ENCODE results near the gene PGLYRP3. TPM values are rescaled to one million over a fixed set of nuclear protein-coding genes. Genes with fewer than 3 reads are reported as not detected.

Gene PGLYRP3
- total and polyA plus RNA-seq, 4 donors: not detected

DNA sequence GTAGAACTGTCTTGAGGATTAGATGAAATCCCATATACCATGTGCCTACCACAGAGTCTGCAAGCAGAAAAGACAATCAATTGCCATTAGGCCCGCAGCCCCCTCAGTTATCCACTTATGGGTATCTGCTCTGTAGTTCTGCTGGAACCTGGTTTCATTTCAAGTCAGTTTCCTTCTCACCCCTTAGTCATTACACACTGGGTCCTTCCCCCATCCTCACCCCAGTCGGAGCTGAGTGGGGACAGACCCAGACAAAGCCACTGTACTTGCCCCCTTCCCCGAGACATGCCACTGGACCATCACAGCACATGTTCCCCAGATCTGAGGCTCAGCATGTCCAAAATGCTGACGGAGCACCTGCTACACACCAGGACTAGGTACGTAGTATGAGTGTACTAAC is 21.2 kb downstream of the PGLYRP3 start:
- Histone ChIP-seq H3K9me3 (ENCODE audit: control insufficient read depth, low read length) (no peaks in the 10 kb centered on the region), H3K27me3 (ENCODE audit: control insufficient read depth in 1 of 2, insufficient read depth in 2 of 2, low read length in 1 of 2) (no peaks in the 10 kb centered on the region), H3K4me1 (ENCODE audit: control insufficient read depth in 1 of 2, insufficient read depth in 2 of 2, low read length in 2 of 2) (no peaks in the 10 kb centered on the region), H3K36me3 (ENCODE audit: control insufficient read depth in 1 of 2, insufficient read depth in 2 of 2, low read length in 1 of 2) (no peaks in the 10 kb centered on the region), H3K27ac (ENCODE audit: low read depth in 1 of 2, low read length in 2 of 2) (no peak overlapping the region), H3K4me3 (ENCODE audit: low read length in 2 of 2) (no peak overlapping the region)
- ATAC-seq (ENCODE audit: low FRiP score) (no peak), DNase-seq (no peak)
- intact Hi-C loops (cut with DNase I): no loop called here
- WGBS, 2 donors: 85 to 86% methylated on average over 5 of the region's 5 CpGs

DNA sequence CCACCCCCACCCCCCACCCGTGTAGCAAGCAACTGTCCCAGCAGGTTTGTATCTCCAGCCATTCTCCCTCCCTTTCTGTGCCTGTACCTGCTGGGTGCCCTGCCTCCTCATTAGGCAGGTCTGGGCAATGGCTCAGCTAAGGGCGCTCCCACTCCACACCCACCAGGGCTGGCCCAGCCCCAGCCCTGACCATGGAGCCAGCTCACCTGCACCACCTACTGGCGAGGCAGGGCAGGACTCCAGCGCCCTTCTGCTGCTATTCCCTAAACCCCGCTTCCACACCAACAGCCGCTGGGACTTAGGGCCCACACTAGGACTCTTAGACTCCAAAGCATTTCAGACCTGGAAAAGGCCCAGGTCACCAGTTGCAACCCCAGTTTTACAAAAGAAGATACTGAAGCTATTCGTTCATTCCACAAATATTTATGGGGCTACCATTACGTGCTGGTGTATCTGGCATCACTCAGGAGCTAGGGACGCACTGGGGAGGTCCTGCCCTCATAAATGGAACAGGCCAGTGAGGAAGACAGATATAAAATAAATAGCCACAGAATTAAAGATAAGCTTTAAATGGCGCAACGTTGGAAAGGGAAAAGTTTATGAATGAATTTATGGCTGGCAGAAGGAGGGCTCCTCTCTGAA is 24.0 kb downstream of the PGLYRP3 start:
- Histone ChIP-seq H3K36me3 (ENCODE audit: control insufficient read depth in 1 of 2, insufficient read depth in 2 of 2, low read length in 1 of 2) (no peaks in the 10 kb centered on the region), H3K4me3 (ENCODE audit: low read length in 2 of 2) (no peak overlapping the region), H3K4me1 (ENCODE audit: control insufficient read depth in 1 of 2, insufficient read depth in 2 of 2, low read length in 2 of 2) (no peaks in the 10 kb centered on the region), H3K9me3 (ENCODE audit: control insufficient read depth, low read length) (no peaks in the 10 kb centered on the region), H3K27me3 (ENCODE audit: control insufficient read depth in 1 of 2, insufficient read depth in 2 of 2, low read length in 1 of 2) (no peaks in the 10 kb centered on the region), H3K27ac (ENCODE audit: low read depth in 1 of 2, low read length in 2 of 2) (no peak overlapping the region)
- DNase-seq (no peak), ATAC-seq (ENCODE audit: low FRiP score) (no peak)
- intact Hi-C loops (cut with DNase I): no loop called here
- 48 to 52% methylated on average over 11 of the region's 11 CpGs for WGBS, 2 donors

DNA sequence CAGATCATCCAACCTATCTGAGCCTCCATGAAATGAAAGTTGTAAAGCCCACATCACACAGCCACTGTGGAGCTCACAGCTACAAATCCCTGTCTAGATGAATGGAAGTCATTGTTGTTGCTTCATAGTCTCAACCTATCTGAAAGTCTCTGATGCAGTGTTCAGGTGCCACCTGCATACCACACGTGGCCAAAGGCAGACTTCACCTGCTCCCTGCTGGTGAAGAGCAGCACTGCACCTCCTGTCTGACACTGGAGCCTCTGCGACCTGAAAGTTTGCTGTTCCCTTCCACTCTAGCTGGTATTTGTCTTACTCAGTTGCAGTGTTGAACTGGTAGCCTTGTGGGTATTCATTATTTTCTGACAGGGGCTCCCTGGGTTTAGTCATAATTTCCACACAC is 34.9 kb downstream of the PGLYRP3 start:
- no peak overlapping the region for H3K27ac ChIP-seq (ENCODE audit: low read depth in 1 of 2, low read length in 2 of 2)
- ATAC-seq (ENCODE audit: low FRiP score) (no peak), DNase-seq (no peak)
- no peaks in the 10 kb centered on the region for H3K27me3 ChIP-seq (ENCODE audit: control insufficient read depth in 1 of 2, insufficient read depth in 2 of 2, low read length in 1 of 2)
- H3K9me3 ChIP-seq (ENCODE audit: control insufficient read depth, low read length): no peaks in the 10 kb centered on the region
- H3K4me1 ChIP-seq (ENCODE audit: control insufficient read depth in 1 of 2, insufficient read depth in 2 of 2, low read length in 2 of 2): no peaks in the 10 kb centered on the region
- H3K4me3 ChIP-seq (ENCODE audit: low read length in 2 of 2): no peak overlapping the region
- WGBS, 2 donors: 12 to 23% methylated on average over 2 of the region's 2 CpGs
- intact Hi-C loops (cut with DNase I): no loop called here
- no peaks in the 10 kb centered on the region for H3K36me3 ChIP-seq (ENCODE audit: control insufficient read depth in 1 of 2, insufficient read depth in 2 of 2, low read length in 1 of 2)

DNA sequence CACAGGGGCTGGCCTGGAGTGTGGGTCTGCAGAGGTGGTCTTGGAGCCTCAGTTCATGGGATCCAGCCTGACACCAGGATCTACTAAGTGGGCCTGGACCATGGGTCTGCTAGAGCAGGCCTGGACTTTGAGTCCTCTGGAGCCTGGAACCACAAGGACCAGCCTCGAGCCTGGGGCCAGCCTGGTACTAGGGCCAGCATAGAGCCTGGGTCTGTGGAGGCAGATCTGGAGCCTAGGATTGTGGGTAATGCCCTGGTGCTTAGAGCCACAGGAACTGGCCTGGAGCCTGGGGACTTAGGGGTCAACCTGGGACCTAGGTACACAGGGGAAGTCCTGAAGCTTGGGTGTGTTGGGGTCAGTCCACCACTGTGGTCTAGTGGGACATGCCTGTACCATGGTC is 40.6 kb downstream of the PGLYRP3 start:
- Histone ChIP-seq H3K4me3 (ENCODE audit: low read length in 2 of 2) (no peak overlapping the region), H3K9me3 (ENCODE audit: control insufficient read depth, low read length) (no peaks in the 10 kb centered on the region), H3K4me1 (ENCODE audit: control insufficient read depth in 1 of 2, insufficient read depth in 2 of 2, low read length in 2 of 2) (no peaks in the 10 kb centered on the region), H3K27me3 (ENCODE audit: control insufficient read depth in 1 of 2, insufficient read depth in 2 of 2, low read length in 1 of 2) (no peaks in the 10 kb centered on the region), H3K27ac (ENCODE audit: low read depth in 1 of 2, low read length in 2 of 2) (no peak overlapping the region), H3K36me3 (ENCODE audit: control insufficient read depth in 1 of 2, insufficient read depth in 2 of 2, low read length in 1 of 2) (no peaks in the 10 kb centered on the region)
- DNase-seq: no peak
- intact Hi-C loops (cut with DNase I): no loop called here
- no peak for ATAC-seq (ENCODE audit: low FRiP score)
- 87 to 100% methylated on average over 1 of the region's 1 CpG for WGBS, 2 donors

DNA sequence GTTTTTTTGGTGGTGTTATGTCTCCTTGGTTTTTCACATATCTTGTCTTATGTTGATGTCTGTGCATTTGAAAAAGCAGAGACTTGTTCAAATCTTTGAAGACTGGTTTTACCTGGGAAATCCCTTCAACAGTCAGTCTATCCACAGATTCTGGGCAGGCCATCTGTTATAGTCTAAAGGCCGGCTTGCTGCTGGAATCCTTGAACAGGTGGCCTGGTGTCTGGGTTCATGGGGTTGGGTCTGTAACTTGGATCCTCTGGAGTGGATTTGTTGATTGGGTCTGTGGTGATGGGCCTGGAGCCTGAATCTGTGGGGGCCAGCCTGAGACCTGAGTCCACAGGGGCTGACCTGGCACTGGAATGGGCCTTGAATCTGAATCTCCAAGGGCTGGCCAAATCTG is 41.0 kb downstream of the PGLYRP3 start:
- no peak for DNase-seq
- Histone ChIP-seq H3K27ac (ENCODE audit: low read depth in 1 of 2, low read length in 2 of 2) (no peak overlapping the region), H3K9me3 (ENCODE audit: control insufficient read depth, low read length) (no peaks in the 10 kb centered on the region), H3K4me1 (ENCODE audit: control insufficient read depth in 1 of 2, insufficient read depth in 2 of 2, low read length in 2 of 2) (no peaks in the 10 kb centered on the region), H3K27me3 (ENCODE audit: control insufficient read depth in 1 of 2, insufficient read depth in 2 of 2, low read length in 1 of 2) (no peaks in the 10 kb centered on the region), H3K4me3 (ENCODE audit: low read length in 2 of 2) (no peak overlapping the region), H3K36me3 (ENCODE audit: control insufficient read depth in 1 of 2, insufficient read depth in 2 of 2, low read length in 1 of 2) (no peaks in the 10 kb centered on the region)
- intact Hi-C loops (cut with DNase I): no loop called here
- ATAC-seq (ENCODE audit: low FRiP score): no peak
- 62 to 93% methylated on average over 1 of the region's 1 CpG for WGBS, 2 donors

DNA sequence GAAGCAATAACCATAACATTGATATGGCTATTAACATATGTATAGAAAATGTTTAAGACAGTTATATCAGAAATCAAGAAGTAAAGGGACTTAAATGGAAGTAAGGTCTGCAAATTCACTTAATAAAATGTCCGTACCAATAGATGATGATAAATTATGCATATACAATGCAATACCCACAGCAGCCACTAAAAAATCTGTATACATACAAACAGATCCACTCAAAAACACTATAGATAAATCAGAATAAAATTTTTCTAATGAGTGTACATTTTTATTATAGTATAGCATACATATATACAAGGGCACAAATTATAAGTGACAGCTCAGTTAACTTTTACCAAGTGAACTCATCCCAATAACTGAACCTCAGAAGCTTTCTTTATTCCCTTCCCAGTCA is 47.3 kb downstream of the PGLYRP3 start:
- Histone ChIP-seq H3K27ac (ENCODE audit: low read depth in 1 of 2, low read length in 2 of 2) (no peak overlapping the region), H3K27me3 (ENCODE audit: control insufficient read depth in 1 of 2, insufficient read depth in 2 of 2, low read length in 1 of 2) (no peaks in the 10 kb centered on the region), H3K4me3 (ENCODE audit: low read length in 2 of 2) (no peak overlapping the region), H3K4me1 (ENCODE audit: control insufficient read depth in 1 of 2, insufficient read depth in 2 of 2, low read length in 2 of 2) (no peaks in the 10 kb centered on the region), H3K36me3 (ENCODE audit: control insufficient read depth in 1 of 2, insufficient read depth in 2 of 2, low read length in 1 of 2) (no peaks in the 10 kb centered on the region), H3K9me3 (ENCODE audit: control insufficient read depth, low read length) (no peaks in the 10 kb centered on the region)
- ATAC-seq (ENCODE audit: low FRiP score): no peak
- 78 to 86% methylated on average over 1 of the region's 1 CpG for WGBS, 2 donors
- DNase-seq: no peak
- intact Hi-C loops (cut with DNase I): no loop called here

DNA sequence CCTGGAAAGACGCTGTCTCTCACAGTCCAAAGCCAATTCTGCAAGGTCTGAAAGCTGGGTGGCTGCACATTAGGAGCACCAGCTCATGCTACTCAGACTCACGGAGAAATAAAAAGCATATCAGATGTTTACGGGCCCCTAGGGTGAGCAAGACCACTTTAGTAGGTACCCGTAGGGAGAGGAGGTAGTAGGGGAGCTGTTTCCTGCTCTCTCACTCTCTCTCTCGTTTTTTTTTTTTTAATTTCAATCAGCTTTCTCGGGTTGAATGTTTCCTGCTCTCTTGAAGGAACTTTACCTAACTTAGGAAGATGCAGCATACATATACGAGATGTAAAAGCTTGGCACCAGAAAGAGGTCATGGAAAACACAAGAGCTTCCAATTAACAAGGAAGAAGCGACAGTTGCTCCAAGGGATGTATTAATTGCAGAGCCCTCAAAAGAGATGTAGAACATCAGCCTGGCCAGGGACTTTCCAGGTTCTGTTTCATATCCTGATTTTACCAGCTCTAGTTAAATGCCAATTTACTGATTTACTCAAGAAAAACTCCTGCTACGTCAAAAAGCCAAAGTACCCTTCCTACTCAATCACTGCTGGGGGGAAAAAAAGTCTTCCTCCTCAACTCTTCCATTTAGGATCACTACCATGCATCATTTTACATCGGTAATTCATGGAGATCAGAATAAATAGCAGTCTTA is 50.1 kb downstream of the PGLYRP3 start:
- DNase-seq (no peak), ATAC-seq (ENCODE audit: low FRiP score) (no peak)
- no peaks in the 10 kb centered on the region for H3K36me3 ChIP-seq (ENCODE audit: control insufficient read depth in 1 of 2, insufficient read depth in 2 of 2, low read length in 1 of 2)
- 31 to 40% methylated on average over 10 of the region's 10 CpGs for WGBS, 2 donors
- intact Hi-C loops (cut with DNase I): no loop called here
- peak overlapping the region in 1 of 2 donors; percentile 54 for H3K4me3 ChIP-seq (ENCODE audit: low read length in 2 of 2)
- no peaks in the 10 kb centered on the region for H3K4me1 ChIP-seq (ENCODE audit: control insufficient read depth in 1 of 2, insufficient read depth in 2 of 2, low read length in 2 of 2)
- H3K27me3 ChIP-seq (ENCODE audit: control insufficient read depth in 1 of 2, insufficient read depth in 2 of 2, low read length in 1 of 2): no peaks in the 10 kb centered on the region
- H3K27ac ChIP-seq (ENCODE audit: low read depth in 1 of 2, low read length in 2 of 2): no peak overlapping the region
- H3K9me3 ChIP-seq (ENCODE audit: control insufficient read depth, low read length): no peaks in the 10 kb centered on the region

DNA sequence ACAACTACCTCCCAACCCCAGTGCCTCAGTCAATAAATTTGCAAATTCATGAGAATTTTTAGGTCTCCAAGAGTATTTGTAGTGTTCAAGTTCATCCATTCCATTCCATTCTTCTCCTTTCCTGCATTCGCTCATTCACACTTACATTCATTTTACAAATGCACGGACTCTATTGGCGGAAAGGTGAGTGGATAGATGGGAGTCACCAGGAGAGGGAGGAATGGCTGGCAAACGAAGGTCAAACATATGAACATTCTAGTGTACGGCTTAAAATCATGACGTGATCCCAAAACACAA is 50.7 kb downstream of the PGLYRP3 start:
- Histone ChIP-seq H3K9me3 (ENCODE audit: control insufficient read depth, low read length) (no peaks in the 10 kb centered on the region), H3K36me3 (ENCODE audit: control insufficient read depth in 1 of 2, insufficient read depth in 2 of 2, low read length in 1 of 2) (no peaks in the 10 kb centered on the region), H3K4me1 (ENCODE audit: control insufficient read depth in 1 of 2, insufficient read depth in 2 of 2, low read length in 2 of 2) (no peaks in the 10 kb centered on the region), H3K27ac (ENCODE audit: low read depth in 1 of 2, low read length in 2 of 2) (no peak overlapping the region), H3K27me3 (ENCODE audit: control insufficient read depth in 1 of 2, insufficient read depth in 2 of 2, low read length in 1 of 2) (no peaks in the 10 kb centered on the region), H3K4me3 (ENCODE audit: low read length in 2 of 2) (peak overlapping the region in 1 of 2 donors; percentile 54)
- ATAC-seq (ENCODE audit: low FRiP score) (no peak), DNase-seq (no peak)
- 38 to 41% methylated on average over 6 of the region's 6 CpGs for WGBS, 2 donors
- intact Hi-C loops (cut with DNase I): no loop called here

DNA sequence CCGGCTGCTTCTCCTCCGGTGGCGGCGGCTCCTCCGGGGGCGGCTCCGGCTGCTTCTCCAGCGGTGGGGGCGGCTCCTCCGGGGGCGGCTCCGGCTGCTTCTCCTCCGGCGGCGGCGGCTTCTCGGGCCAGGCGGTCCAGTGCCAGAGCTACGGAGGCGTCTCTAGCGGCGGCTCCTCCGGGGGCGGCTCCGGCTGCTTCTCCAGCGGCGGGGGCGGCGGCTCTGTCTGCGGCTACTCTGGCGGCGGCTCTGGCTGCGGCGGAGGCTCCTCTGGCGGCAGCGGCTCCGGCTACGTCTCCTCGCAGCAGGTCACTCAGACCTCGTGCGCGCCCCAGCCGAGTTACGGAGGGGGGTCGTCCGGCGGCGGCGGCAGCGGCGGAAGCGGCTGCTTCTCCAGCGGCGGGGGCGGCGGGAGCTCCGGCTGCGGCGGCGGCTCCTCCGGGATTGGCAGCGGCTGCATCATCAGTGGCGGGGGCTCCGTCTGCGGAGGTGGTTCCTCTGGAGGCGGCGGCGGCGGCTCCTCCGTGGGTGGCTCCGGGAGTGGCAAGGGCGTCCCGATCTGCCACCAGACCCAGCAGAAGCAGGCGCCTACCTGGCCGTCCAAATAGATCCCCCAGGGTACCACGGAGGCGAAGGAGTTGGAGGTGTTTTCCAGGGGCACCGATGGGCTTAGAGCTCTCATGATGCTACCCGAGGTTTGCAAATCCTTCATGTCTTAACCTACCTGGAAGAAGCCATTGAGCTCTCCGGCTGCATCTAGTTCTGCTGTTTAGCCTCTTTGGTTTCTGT is 51.3 kb downstream of the PGLYRP3 start:
- DNase-seq (peak; percentile 64 to 85), ATAC-seq (ENCODE audit: low FRiP score) (peak; percentile 64)
- Histone ChIP-seq H3K27me3 (ENCODE audit: control insufficient read depth in 1 of 2, insufficient read depth in 2 of 2, low read length in 1 of 2) (no peaks in the 10 kb centered on the region), H3K9me3 (ENCODE audit: control insufficient read depth, low read length) (no peaks in the 10 kb centered on the region), H3K36me3 (ENCODE audit: control insufficient read depth in 1 of 2, insufficient read depth in 2 of 2, low read length in 1 of 2) (no peaks in the 10 kb centered on the region), H3K4me1 (ENCODE audit: control insufficient read depth in 1 of 2, insufficient read depth in 2 of 2, low read length in 2 of 2) (no peaks in the 10 kb centered on the region), H3K4me3 (ENCODE audit: low read length in 2 of 2) (peak overlapping the region; percentile 54 to 56), H3K27ac (ENCODE audit: low read depth in 1 of 2, low read length in 2 of 2) (no peak overlapping the region)
- intact Hi-C loops (cut with DNase I): no loop called here
- 1 to 2% methylated on average over 59 to 80 of the region's 80 CpGs for whole genome bisulfite sequencing, 2 donors

Data from aorta (tissue), 5 donors.